ENCODE data around the gene IGSF11.
"Not testable (repeated sequence)": the region's sequence is repeated elsewhere in the genome, so short reads cannot be mapped to it uniquely, and the experiment has no call there.

Gene IGSF11

DNA sequence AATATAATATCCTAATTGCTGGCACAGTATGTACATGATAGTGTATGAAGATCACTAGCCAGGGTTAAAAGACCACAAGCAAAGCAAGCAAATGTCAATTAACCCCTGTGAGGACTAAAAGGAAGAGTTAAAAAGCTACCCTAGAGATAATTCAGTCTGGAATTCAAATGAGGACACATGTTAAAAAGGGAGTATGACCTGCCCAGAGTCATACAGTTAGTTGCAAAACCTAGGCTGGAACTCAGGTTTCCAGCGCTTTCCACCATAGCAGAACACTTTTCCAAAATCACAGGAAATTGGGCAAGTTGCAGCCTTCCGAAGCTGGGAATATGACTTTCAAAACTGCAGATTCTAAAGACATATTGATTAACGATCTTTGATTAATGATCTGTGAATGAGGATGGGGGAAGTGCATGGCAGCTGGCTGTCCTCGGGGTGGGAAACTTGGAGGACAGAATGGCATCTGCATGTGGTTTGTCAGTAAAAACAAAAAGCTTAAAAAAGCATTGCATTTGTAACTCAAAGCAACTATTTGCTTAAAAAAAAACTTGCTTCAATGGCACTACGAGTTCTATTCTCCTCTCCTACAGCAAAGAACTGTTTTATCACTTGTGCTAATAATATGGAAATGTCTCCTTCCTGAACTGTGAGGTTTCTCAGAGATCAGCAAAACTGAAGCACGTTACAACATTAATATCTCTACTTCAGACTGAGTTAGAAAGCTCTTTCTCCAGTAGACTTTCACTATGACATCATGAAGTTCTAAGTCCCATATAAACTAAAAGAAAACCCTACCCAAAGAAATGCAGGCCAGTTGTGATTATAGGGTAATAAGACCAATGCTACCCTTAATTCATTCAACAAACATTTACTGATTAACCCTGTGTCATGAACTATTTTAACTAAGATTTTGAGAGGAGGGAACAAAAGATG lies 46.2 kb downstream of the IGSF11 start:
- ATAC-seq = no peak

DNA sequence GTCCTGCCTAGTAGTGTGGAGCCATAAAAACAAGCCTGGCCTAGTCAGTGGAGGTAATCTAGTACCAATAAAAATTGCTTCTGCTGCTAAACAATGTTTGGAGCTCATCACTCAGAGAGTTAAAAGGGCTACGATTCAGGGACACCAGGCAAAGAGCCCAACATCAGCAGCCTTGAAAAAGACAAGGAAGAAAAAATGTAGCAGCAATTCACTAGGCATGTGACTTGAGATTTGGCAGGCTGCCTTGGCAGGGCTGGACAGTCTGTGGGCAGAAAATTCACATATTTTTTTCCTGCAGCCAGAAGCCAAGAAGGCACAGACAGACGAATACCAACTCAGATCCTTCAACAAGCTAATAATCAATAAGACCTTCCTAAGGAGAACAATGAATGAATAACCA lies 47.2 kb downstream of the IGSF11 start:
- no peak for ATAC-seq

DNA sequence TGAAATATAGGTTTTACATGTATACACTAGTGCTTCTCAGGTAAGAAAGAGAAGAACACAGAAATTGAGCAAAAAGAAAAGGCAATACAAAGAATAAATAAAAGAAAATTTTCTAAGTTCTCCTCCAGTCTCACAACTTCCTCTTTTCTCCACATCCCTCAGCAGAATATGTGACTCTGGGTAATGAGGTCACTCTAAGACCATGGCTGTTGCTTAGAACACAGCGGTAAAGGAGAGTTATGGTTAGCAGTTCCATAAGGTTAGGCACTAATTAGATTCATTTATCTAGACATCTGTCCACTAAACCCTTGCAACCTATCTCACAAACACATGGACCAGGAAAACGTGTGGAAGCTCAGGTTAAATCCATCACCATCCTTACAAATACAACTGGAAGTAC lies 47.9 kb downstream of the IGSF11 start:
- ATAC-seq = no peak

DNA sequence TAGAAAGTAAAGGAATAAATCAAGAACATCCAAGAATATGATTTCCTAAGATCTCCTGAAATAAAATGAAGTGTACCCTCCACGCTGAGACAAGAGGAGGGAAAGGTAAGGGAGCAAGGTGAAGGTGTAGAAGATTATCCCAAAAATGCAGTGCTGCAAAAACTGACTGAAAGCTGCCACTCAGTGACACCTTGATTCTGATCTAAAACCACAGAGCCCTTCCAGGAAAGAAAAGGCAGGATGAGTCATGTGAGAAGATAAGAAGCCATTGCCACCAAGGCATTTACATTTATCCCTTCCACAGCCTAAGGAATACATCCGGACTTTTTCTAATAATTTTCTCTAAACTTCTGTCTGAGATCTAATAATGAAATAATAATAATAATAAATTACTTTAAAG lies 49.9 kb downstream of the IGSF11 start:
- ATAC-seq = no peak

DNA sequence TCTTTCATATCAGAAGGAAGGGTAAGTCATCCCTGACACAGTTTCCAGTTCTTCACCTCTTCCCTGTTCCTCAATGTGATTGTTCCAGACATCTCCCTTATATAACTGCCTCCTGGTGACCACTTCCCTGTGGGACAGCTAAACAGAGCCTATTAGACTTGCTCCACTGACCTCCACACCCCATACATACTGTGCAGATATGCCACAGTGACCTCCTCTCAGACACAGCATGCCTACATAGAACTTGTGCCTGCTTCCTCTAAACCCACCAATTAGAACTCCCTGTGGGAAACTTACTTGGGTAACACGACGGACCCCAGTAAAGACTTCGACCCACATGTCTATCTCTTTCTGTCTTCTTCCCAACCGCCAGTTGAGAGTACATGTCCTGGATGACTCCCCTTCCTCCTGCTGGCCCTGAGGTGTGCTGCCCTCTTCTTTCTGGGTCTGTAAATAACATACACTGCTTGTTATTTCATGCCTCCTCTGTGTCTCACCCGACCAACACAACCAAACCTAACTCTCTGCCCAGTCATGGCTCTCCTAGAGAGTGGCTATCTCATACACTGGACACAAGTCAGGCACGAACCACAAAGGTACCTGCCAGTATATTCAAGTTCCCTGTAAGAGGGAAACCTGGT lies 53.0 kb downstream of the IGSF11 start:
- no peak for ATAC-seq

DNA sequence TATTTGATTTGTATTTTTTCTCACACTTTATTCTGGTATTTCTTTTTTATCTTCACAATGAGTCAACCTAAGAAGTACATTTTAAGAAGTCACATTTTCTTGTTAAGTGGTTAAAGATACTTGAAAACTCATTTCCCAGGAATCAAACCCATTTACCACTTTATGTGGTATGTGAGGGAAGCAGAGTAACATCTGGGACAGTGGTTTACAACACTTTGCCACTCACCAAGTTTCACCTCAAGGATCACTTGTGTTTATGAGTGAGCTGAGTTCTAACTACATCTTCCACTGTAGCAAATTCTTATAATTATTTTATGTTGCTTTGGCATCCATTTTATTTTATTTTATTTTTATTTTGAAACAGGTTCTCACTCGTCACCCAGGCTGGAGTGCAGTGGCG lies 53.8 kb downstream of the IGSF11 start:
- ATAC-seq = no peak

DNA sequence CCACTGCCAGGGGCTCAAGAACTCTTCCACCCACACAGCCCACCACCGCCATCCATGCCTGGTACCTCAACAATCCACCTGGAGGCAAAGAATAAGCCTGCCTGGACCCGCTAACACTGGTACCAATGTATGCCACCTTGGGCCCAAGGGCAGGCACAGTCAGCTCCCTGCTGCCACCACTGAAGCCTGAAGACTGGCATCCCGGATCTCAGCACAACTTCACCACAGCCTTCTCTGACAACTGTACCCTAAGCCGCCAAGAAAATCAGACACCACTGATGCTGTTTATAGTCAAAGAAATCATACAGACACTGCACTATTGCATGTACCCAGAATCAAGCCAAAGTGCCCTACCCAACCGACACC lies 56.3 kb downstream of the IGSF11 start:
- ATAC-seq = no peak

DNA sequence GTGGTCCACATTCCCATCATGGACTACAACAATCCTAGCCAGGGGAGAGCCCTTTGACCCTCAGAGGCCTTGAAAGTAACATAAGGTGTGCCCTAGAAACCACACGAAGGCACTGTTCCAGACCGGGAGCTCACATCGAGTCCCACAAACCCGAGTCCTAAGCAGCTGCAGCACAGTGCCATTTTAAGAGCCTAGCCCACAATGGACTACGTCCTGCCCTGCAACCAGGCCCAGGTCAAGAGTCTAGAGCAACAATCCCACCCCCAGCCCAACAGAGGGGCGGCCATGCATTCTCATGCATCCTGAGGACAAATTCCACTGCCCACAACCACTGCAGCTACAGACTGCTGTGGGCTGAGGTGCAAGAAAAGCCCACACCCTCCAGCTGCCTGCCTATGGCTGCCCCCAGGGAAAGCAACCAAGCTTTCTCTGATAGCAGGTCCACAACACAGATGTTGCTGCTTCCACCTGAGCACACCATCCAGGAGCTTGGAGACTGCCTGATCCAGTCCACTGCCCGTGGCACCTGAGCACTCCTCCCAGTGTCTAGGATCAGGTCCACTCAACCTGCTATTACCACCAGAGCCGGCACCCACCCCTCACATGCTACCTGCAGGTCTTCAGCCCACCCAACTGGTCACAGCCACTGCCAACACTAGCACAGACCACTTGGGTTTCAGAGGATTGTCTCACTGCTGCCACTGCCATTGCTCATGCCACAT lies 56.8 kb downstream of the IGSF11 start:
- no peak for ATAC-seq

DNA sequence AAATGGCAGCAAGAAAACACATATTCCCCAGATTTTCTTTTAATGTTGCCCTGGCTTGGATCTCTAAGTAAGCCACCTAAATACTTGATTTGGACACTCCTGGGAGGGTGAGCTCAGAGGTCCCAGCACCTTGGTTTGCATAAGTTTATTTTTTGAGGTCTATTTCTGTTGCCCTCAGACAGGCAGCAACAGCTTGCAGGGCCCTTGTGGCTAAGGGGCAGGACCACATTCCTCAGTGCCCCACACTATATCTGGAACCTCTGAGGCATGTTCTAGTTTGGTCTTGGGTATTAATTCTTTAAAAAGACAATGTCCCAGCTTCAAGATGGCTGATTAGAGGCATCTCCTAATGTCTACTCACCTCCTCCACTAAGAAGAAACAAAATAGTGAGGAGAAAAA lies 57.5 kb downstream of the IGSF11 start:
- no peak for ATAC-seq

DNA sequence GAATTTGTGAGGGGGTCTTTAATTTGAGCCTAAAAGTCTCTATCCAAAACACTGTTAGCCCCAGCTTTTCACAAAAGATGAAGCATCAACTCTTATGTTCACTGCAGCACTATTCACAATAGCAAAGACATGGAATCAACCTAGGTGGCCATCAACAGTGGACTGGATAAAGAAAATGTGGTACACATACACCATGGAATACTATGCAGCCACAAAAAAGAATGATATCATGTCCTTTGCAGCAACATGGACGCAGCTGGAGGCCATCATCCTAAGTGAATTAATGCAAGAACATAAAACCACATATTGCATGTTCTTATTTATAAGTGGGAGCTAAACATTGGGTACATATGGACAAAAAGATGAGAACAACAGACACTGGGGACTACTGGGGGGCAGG lies 59.2 kb downstream of the IGSF11 start:
- ATAC-seq = not testable (repeated sequence)

DNA sequence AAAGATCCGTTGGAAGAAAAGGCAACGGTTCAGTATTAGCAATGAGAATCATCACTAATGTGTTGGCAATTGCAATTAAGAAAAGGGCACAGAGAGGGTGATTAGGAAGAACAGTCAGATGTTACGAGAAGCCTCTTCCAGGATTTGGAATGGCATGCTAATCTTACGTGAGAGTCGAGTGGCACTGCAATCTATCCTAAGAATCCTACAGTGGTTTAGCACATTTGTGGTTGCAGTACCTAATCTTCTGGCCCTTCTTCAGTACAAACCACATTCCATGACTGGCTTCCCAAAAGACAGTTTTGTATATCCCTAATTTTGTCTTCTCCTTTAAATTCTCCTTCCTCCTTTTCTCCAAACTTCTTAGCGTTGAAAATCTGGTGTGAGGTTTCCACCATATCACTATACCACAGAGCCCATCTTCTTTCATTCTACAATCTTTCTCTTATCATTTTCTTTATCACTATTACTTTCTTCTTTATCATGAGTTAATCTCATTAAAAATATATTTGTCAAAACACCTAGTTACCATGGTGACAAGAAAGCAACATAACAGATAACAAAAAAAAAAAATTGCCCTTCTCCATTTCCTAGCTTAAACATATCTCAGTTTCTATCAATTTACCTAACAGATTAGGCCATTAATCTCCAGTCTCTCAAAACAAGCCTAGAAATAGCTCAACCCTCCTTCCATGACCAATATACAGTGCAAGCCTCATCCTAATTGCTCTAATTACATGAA lies 60.1 kb downstream of the IGSF11 start:
- no peak for ATAC-seq

DNA sequence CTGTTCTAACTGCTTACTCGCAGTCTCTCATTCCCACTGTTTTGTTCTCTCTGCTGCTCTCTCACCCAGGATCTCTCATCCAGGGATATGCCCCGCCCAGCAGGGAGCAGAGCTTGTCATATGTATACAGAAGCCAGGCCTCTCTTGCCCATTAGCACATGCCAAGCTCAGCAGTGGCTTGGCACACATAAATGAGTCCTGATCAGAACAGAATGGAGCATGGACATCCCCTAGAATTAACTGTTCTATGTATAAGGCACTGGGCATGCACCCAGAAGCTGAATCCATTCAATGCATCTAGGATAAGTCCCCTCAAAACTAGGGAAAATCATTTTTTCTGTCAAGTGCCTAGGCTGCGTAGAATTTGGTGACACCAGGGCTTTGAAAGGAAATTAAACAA lies 61.6 kb downstream of the IGSF11 start:
- ATAC-seq = no peak

DNA sequence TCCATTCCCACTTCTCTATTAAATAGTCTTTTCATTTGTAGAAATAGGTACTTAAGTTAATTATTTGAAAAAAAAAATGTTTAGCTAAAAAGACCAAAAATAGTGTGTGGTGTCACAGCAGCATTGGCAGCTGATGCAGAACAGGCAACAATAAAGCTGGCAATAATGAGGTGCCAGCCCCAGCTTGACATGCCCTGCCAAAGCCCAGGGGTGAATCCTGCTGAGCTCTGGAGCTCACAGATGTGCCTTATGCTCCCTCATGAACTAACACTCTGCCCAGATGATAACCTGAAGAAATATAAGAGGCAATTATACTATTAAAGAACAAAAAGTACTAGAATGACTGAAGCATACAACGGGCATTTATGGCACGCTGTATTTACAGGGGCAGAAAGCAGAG lies 63.8 kb downstream of the IGSF11 start:
- ATAC-seq = no peak

DNA sequence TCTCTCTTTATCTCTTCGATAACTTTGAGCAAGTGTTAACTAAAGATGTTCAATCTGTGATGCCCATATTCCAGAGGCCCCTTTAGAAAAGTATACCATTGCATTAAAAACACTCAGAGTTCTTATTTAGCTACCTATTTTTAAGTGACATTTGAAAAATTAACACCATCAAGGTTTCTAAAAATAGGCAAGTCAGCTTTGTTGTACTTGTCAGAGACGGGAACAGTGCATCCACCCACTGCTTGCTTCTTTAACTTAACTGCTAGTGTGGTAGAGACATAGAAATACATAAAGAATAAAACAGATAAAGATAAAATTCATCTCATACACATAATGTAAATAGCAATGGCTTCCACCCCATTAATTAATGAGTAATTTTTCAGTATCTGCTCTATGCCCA lies 66.0 kb downstream of the IGSF11 start:
- ATAC-seq = no peak

DNA sequence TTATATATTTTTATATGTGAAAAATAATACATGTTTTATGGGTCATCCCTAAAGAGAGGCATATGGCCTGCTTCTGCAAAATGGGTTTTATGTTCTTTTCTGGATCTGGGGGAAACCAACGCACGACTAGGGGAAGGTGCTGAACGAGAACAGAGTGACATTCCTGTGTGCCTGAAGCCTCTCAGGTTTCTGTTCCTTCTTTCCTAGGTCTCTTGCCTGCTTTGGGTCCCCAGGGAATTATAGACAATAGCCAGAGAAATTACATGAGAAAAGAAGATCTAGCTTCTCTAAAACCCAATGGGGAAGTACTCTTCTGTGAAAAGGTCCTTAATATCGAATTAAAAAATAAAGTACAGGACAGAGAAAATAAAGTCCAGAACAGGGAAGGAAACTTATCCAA lies 66.5 kb downstream of the IGSF11 start:
- ATAC-seq = no peak

DNA sequence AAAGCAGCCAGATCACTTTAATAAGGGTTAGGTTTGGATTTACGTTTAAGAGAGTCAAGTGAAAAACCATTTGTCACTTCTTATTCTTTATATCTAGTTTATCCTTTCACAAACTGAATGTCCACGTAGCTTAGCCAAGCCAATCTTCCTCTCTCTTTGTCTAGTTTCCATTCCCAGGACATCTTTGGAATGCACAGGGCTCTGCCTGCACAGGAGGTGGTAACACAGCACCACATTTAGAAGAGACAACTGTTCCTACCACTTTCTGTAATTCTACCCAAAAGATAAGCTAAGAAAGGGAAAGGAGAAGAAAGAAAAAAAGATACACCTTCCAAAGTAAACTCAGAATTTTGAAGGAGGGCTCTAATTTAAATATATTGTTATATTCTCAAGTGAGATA lies 67.9 kb downstream of the IGSF11 start:
- no peak for ATAC-seq

DNA sequence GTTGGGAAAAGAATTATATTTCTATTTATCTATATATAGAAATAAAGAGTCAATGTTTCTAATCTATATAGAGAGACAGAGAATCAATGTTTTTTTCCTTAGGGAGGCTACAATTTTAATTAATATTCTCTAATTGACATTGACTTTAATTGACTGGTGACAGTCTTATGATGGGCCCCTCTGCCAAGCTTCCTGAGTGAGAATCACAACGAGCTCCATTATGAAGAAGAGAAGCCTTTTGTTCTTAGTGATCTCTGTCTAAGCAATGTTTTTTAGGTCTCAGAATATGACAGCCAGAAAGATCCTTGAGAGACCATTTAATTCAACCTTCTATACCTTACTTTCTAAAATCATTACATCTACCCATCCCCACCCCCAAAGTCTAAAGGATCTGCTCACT lies 70.9 kb downstream of the IGSF11 start:
- ATAC-seq = no peak

DNA sequence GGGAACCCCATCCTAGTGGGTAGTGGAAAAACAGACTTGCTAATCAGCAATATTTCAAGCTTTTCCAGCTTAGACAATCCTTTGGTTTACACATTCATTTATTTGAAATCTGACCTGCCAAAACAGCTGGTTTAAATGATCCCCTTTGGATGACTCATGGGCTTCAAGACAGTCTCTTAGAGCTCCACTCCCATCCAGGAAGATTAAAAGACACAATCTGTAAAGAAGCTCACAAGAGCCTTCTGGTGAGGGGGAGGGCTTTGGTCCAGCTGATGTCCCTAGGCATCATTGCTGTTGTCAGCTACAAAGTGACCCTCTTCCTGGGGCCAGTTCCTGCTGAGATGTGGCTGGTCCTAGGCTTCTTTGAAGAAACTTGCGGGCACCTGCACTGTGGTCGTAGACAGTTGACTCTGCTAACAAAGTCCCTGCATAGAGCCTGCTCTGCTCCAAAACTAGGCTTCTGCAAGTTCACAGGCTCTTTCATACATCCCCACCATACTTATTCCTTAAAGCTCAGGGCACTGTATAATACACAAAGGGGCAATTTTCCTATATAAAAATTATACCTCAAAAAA lies 73.7 kb downstream of the IGSF11 start:
- no peak for ATAC-seq

DNA sequence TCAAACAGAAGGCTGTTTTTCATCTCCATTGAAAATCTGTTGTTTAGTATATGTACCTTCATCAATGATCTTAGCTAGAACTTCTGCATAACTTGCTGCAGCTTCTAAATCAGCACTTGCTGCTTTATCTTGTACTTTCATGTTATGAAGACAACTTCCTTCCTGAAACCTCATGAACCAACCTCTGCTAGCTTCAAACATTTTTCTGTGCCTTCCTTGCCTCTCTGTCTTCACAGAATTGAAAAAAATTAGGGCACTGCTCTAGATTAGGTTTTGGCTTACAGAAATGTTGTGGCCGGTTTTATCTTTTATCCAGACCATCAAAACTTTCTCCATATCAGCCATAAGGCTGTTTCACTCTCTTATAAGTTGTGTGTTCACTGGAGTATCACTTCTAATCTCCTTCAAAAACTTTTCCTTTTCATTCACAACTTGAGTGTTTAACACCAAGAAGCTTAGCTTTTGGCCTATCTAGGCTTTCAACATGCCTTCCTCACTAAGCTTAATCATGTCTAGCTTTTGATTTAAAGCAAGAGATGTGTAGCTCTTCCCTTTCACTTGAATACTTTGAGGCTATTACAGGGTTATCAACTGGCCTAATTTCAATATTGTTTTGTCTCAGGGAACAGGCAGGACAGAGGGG lies 78.6 kb downstream of the IGSF11 start:
- ATAC-seq = no peak

DNA sequence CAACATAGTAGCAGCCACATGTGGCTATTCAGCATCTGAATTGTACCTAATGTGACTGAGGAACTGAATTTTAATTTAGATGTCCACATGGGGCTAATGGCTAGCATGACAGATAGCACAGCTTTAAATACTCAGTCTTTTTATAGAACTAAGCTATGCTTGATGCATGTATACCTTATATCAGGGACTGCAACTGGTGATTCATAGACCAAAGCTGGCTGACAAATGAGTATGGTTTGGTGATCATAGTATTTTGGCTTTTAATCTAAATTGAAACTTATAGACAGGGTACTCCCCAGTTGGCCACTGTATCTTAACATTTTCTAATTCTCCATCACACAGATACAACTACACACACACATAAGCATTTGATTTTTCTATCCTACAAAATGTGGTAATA lies 83.6 kb downstream of the IGSF11 start:
- ATAC-seq = peak; percentile 30 to 35

DNA sequence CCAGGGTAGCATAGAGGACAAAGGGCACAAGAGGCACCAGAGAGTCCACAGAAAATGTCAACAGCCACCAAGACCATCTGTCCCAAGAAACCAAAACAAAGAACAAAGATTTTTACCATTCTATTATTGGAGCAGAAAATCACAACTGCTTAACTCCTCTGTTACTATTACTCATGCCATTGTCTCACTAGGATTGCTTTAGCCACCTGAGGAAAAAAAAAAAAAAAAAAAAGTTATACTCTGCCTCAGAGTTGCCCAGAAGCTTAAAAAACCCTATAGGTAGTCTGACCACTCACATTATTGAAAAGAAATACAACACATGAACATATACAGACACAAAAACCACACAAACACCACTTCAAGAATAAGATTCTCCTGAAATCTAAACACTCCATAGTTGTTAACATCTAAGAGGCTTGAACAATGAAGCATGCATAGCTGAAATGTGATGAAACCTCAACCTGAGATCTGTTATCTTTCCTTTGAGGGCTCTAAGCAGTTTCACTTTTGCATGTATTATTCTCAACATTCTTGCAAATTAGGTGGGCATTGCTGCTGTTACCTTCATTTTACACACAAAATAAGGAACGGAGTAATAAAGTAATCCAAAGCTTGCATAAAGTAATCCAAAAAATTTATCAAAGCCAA lies 85.4 kb downstream of the IGSF11 start:
- ATAC-seq = no peak

DNA sequence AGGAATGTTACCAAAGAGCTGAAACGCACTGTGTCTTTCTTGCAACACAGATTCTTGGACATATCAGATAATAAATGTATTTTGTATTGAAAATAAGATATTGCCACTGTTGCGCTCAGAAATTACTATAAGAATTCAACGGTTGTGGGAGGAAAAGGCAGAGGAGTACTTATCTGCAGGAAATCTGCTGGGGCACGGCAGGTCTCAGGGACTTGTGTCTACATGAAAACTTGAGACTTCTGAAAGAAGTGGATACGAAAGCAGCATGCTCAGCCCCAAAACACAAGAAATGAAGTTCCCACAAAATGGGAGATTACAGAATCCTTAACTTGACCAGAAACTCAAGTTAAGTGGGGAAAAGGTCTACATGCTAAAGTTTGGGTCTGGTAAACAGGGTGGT lies 86.5 kb downstream of the IGSF11 start:
- ATAC-seq = no peak
